Superior temporal gyrus (tissue), 1 donor: Measurements from ENCODE around the gene TRANK1.

Experiments used
- DNase-seq: peaks from one replicate; pipeline ENCODE4 v3.0.0-alpha.2; 2016; ENCODE audit errors: extremely low spot score

Gene TRANK1

DNA sequence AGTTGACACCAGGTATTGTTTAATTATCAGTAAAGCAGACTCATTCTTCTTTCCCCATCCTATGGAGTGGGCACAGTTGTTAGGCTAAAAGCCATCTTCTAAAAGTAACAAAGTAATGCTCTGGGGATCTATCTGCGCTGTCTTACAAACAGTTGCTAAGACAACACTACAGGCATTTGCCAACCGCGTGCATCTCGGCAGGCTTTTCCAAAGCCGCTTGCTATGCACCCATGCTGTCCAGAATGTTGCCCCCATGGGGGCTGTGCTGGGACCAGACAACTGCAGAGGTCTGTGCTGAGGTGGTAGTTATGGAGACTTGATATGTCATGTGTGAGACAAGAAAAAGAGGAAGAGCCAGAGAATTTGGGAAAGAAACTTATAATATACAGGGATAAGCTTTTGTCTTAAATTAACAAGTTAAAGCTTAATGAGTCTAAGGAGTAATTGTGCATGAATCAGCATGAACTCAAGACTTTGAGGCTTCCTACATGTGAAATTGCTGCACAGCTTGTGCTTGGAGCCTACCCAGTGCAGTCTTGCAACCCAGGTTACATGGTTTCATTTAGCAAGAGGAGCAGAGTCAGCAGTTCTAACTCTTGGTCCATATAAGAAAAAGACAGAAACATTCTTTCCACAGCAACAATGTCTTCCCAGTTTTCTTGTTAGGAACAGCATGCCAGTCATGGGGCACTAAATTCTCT is 141.6 kb downstream of the TRANK1 start:
- no peak for DNase-seq

DNA sequence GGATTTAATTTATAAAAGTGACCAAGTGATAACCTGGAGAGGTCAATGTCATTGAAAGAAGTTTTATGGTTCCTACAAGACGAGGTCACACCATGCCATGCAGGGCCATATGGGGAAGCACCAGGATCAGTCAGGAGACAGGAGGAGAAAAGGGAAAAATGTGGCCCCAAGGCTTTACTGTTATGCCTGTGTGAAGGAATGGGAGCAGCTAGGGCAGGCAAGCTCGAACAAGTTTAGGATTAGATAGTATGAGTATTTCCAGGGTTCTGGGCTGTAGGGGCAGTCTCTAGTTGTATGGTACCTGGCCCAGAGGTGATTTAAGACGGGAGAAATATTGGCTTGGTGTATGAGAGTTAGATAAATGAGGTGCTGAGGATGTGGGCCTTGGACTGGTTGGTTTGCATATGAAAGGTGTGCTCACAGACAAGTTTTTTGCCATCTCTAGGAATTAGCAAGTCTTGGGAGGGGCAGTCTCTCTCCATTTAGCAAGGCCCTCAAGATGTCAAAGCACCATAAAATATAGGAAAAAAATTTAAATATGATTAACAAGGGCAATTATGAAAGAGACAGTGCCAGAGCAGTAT is 144.2 kb downstream of the TRANK1 start:
- DNase-seq, result no peak

DNA sequence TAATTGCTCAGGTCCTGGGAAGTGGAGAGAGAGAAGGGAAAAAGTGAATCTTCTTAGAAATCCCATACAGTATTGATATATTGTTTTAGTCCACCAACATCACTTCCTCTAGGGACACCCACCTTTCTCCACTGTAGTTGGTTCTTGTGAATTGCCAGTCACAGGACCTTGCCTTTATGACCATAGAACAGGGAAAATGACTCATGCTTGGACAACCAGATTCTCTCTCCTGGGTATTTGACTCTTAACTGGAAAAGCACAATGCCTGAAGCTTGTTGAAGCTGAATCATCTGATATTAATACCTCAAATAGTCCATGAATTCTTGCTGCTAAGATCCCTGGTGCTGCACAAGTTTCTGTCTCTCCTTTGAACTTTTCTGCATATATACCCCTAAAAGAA is 148.0 kb downstream of the TRANK1 start:
- no peak for DNase-seq

- DNase-seq, result no peak
Observed at GRCh38 chr3:36796161-36796560, 148.7 kb downstream of the TRANK1 start.

DNA sequence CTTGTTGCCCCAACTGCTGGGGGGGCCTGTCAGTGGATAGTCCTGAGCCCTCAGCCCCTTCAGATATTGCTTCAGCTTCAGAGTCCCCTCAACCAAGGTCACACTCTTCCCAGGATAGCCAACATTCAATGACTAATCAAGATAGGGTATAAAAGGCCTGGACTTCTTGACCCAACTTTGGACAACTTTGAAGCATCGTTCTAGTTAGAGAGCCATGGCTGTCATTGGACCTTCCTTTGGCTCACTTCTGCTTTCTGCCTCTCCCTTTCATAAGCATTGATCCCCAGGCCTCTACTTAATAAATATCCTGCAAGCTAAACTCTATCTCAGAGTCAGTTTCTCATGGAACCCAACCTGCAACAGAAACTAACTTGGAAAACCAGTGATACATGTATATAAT is 149.2 kb downstream of the TRANK1 start:
- DNase-seq, result no peak

DNA sequence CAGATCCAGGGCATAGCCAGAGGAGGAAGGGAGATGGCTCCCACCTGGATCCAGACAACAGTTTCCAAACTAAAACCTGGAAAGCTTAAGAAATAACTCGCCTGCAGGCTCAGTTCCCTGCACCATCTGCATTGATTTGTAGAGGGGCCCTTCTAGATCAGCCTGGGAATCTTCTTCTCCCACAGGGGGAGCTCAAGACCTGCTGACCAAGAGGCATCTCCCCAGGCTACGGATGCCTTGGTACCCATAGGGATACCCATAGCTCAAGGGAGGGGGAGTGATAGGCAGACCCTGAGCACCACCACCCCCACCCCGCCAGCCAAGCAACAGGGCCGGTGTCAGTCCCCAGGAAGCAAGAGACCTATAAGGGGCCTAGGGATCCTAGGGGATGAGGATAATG is 152.5 kb downstream of the TRANK1 start:
- no peak for DNase-seq

- no peak for DNase-seq
Observed at GRCh38 chr3:36790765-36791164, 154.1 kb downstream of the TRANK1 start.

- no peak for DNase-seq
Observed at GRCh38 chr3:36786921-36787890, 157.6 kb downstream of the TRANK1 start.

DNA sequence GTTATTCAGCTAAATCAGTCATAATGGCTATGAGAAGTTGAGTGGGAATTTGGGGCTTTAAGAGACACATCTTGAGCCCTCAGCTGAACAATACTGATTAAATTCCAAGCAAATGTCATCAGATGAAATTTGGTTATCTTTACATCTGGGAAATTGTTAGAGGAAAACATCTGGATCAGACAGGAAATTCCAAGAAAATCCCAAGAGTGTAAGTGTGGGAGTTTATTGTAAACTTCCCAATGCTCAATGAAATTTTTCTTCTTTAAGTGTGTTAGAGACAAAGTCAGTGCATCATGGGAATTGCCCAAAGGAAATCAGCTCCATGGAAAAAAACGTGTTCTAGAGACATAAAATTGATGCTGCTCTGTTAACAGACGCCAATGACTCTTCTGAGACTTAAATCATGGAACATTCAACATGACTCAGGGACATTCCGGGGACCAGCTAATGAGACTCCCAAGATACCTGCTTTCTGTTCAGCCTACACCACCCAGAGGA is 160.7 kb downstream of the TRANK1 start:
- no peak for DNase-seq

GRCh38 chr3:36777424-36778218 is 167.2 kb downstream of the TRANK1 start:
- no peak for DNase-seq
